Activated naive CD4-positive, alpha-beta T cell treated with Interleukin-2 at 50 U/mL for 16 hours (primary cell): Measurements from ENCODE around the gene CALHM4.

Experiments used
- DNase-seq: peaks from one replicate; pipeline ENCODE4 v3.0.0-alpha.2; 2020

Gene CALHM4

DNA sequence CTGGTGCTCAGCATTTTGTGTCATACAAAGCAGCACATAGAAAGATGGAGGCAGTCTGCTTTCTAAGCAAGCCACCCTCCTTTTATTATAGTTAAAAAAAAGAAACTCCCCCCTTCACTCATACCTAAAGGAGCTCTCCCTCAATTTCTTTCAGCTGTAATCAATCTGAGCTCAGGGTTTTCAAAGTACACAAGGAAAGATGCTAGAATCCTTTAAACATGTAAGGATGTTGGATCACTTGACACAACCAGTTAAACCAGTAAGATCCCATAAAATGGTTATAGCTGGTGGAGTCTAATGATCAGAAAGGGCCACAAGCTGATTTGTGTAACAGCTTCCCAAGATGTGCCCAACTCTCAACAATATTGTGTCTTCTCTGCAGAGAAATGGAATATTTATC lies at the start of gene CALHM4:
Gene CALHM4 (plus strand): TSS at position 301 of the 400 bp plus-strand sequence. CDS start 43 bp downstream, at position 344.
- no peak for DNase-seq

DNA sequence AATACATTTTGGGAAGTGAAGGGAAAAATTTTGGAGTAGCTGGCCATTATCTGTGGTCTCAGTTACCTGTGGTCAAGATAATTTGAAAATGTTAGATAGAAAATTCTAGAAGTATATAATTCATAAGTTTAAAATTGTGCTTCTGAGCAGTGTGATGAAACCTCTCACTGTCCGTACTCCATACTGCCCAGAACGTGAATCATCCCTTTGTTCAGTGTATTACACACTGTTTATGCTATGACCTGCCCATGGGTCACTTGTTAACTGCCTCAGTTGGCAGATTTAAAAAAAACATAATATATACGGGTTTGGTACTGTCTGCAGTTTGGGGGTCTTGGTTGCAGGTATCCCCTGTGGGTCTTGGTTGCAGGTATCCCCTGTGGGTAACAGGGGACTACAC lies 46.2 kb upstream of the CALHM4 start:
- DNase-seq: no peak

DNA sequence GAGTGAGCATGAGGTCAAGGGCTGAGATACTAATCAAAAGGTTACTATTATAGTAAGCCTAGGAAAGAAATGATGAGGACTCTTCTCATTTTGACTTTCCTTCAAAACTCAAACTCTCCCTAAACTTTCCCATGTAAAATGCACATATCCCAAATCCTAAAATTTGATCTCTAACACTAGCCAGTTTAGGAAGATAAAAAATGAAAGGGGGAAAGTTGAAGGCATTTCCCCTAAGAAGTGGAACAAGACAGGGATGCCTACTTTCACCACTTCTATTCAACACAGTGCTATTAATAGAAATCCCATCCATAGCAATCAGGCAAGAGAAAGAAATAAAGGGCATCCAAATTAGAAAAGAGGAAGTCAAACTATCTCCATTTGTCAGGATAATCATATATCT lies 45.0 kb upstream of the CALHM4 start:
- DNase-seq: no peak

DNA sequence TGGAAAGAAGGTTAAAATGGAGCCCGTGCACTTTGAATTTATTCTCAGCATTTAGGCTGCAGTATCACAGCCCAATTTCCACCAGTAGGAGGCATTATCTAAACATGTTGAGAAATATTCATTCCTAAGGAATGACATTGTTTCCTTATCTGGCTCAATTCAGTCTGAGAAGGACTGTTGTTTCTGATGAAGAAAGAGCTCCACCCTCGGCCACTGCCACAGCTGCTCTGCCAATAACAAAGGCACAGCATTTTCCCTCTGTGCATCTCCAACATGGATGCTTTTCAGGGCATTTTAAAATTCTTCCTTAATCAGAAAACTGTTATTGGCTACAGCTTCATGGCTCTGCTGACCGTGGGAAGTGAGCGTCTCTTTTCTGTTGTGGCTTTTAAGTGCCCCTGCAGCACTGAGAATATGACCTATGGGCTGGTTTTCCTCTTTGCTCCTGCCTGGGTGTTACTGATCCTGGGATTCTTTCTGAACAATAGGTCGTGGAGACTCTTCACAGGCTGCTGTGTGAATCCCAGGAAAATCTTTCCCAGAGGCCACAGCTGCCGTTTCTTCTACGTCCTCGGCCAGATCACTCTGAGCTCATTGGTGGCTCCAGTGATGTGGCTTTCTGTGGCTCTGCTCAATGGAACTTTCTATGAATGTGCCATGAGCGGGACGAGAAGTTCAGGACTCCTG lies 42.0 kb upstream of the CALHM4 start, which contains the start of gene CALHM5:
Gene CALHM5 (plus strand): TSS at position 216 of the 687 bp plus-strand sequence. CDS start 58 bp downstream, at position 274.
- no peak for DNase-seq

DNA sequence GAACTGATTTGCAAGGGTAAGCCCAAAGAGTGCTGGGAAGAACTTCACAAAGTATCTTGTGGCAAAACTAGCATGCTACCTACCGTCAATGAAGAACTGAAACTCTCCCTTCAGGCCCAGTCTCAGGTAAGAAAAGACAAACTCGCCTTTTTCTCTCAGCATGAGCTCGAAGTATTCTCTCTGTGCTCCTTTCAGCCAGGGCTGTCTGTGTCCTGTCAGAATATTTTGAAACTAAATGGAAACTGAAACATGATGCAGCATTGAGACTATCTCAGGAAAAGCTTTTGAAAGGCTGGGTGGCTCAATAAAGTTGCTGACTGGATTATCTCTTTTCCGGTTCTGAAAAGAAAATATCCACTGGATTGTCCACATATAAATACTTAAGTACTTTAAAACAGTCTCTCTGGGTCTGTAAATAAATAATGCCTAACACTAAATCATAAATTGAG lies 41.4 kb upstream of the CALHM4 start:
- no peak for DNase-seq

DNA sequence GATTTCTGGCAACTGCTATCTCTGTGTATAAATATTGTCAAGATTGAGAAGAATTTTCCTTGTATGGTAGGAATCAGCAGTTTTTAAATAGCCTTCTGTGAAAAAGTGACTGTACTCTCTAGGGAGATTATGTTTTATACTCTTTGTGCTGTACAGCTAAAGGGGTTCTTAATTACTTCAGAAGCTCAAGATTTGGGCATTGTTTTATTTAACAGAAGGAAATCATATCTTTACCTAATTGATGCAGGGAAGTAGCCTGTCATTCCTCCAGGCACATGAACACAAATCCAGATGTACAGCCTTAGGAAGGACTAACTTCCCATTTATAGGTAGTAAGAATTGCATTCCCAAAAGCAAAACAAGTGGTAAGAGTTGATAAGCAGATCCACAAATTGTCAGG lies 40.8 kb upstream of the CALHM4 start:
- no peak for DNase-seq

- no peak for DNase-seq
These were observed 40.2 kb upstream of the CALHM4 start for GRCh38 chr6:116513224-116513875.

DNA sequence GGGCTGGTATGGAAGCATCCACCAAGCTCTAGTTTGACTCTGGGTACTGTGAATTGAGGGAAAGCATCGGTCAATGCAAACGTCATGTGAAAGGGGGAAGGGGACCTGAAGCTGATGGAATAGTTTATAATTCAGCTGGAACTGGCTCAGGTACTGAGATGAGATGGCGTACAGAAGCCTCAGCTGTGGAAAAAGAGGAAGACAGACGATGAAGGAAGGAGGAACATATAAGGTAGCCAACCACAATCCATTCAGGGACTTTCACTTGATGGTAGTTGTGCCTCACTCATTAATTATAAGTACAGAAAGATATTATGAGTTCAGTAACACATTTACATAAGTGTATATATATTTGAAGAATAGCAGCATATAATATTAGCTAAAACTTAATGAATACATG lies 39.4 kb upstream of the CALHM4 start:
- DNase-seq: no peak

DNA sequence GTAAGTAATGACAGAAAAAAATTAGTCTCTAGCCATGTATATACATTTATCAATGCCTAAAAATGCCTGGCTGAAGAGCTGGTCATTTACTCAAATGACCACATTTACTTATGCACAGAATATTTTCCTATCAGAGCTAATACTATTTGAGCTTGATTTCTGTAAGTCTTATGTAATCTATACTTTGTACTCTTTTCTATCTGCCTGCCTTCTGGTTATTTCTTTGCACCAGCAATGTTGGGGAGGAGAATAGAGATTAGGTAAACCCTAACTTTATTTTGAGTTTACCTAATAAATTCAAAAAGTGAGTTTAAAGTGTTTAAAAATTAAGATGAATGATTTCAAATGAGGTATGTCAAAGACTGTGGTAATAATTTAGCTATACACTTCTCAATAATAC lies 38.4 kb upstream of the CALHM4 start:
- no peak for DNase-seq

DNA sequence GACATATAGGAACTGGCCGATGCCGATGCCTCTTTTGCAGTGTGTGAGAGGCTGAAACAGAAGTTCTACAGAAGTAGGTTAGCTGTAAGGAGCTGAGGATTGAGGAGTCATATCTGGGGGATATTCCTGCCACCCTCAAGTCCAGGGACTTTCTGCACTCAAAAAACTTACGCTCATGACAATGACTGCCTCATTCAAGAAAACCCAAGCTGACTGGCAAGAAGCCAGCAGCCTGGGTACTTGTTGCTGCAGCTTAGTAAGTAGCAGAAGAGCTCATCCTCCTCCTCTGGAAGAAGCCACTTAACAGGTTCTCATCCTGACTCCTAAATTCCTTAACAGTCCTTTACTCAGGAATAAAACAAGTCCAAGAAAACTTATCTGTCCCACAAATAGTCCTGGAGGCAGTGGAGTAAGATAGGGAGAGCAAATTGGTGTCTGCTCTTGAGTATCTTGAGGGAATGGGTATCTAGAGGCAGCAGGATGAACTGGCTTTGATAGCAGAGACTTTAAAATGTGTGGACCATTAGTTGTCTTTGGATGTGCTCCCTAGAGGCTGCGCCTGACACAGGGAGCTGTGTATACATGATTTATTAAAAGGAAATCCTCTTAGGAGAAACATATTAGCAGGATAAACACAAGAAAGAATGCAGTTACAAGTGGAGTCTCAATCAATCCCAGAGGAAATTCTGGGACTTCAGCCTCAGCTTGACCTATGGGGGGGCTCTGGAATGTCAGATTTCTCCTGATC lies 34.8 kb upstream of the CALHM4 start:
- no peak for DNase-seq

- DNase-seq: no peak
These were observed 30.7 kb upstream of the CALHM4 start for GRCh38 chr6:116522896-116523295.

DNA sequence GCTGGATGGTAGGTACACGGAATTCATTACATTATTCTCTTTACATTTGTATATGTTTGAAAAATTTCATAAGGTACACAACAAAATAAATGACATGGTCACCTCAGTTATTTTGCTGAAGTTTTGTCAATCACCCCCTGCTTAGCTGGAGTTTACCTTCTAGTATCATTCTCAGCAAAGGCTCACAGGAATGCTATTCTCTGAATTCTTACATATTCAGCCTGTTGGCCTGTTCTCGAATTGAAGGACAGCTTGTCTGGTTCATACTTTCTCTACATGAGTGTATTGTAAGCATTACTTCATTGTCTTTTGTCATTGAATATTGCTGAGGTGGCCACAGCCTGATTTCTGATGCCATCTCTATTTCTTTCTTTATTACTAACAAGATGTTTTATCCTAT lies 29.3 kb upstream of the CALHM4 start:
- no peak for DNase-seq

- no peak for DNase-seq
These were observed 25.4 kb upstream of the CALHM4 start for GRCh38 chr6:116528133-116528532.

GRCh38 chr6:116528780-116529179 lies 24.8 kb upstream of the CALHM4 start:
- no peak for DNase-seq

GRCh38 chr6:116529466-116530290 lies 23.9 kb upstream of the CALHM4 start:
- DNase-seq: no peak

- DNase-seq: no peak
These were observed 23.1 kb upstream of the CALHM4 start for GRCh38 chr6:116530436-116530835.

DNA sequence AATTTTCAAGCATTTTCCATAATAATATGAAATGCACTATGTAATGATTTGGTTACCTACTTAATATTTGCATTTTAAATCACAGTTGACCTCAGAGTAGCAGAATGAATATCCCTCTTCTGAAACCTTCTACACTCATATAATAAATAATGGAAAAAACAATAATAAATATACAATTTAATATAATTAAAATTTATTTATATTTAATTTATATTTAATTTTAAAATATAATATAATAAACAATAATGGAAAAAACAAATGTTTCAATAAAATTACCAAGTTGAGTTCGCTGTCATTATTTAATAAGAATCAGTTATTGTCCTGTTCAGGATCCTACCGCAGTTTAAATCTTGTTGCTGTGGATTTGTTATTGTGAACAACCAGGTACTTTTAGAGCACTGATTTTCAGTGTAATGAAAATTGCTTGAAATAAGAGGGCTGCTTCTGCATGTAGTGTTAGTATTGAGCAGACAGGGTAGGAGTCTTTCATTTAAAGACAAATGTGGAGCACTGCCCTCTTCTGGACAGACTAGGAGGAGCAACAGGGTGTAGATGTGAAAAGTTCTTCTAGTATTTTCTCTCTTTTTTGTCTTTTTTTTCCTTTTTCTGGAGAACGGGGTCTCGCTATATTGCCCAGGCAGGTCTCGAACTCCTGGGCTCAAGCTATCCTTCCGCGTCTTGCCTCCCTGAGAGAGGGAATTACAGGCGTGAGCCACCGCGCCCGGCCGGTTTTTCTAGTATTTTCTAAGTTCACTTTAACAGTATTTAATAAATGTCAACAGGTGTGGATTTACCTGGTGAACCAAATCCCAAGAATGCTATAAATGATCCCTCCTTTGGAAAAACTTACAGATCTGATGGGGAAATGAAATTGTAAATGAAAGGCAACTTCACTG lies 21.6 kb upstream of the CALHM4 start:
- DNase-seq: peak; percentile 61

DNA sequence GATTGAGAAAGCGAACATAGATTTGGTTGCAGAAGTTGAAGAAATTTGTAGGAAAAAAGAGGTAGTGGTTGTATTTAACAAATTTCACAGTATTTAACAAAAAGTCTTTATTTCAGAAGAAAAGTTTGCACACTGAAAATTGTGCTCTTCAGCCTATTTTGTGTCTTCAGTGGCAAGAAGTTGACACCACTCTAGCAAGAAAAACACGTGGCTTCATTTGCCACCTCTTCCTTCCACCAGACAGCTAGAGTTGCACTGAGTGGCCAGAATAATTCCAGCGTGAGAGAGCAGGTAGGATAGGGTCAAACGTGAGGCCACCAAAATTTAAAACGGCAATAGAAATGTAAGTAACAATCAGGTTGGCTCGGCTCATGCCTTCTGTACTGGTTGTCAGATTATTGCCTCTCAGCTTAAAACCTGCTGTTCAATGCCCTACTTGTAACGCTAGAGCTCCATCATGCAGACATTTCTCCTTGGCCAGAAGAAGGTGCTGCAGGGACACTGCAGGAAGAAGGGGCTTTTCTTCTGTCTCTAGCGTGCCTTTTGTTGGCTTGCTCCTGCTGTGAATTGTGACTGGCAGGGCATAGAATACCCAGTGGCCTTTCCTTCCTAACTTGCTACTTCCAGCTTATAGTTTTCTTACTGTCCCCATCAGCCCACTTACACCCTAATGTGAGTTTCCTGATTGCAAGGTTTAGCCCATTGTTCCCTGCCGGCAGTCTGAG lies 20.2 kb upstream of the CALHM4 start:
- no peak for DNase-seq

GRCh38 chr6:116535109-116535508 lies 18.4 kb upstream of the CALHM4 start:
- DNase-seq: no peak

GRCh38 chr6:116536216-116536621 lies 17.3 kb upstream of the CALHM4 start:
- DNase-seq: no peak

DNA sequence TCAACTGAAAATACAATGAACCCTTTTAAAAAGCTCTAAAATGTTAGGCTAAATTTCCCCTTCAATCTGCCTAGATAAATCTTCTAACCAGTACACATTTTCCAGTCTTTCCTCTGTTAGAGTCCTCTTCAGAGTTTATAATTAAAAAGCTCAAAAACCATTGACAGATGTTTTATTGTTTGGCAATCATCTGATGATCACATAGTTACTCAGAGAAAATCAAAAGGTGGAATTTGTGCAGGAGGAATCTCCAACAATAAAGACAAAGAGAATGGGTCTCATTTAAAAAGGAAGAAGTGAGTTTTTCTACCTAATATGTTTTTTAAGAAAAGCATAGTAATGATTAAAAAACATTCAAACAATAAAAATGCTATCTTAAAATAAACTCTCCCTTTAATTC lies 11.1 kb upstream of the CALHM4 start:
- DNase-seq: no peak
